ENCODE data around the gene BTBD1.
A peak's percentile ranks its signal among the peaks of the same experiment; 100 is the strongest.
"Not testable (repeated sequence)": the region's sequence is repeated elsewhere in the genome, so short reads cannot be mapped to it uniquely, and the experiment has no call there.

BTBD1 gene

GRCh38 chr15:83092309-83092976 lies 25.4 kb upstream of the BTBD1 start:
- peak; percentile 17 for DNase-seq

- DNase-seq, result not testable (repeated sequence)
Observed at GRCh38 chr15:83091965-83092308, 24.9 kb upstream of the BTBD1 start.

- peak; percentile 35 for DNase-seq
Observed at GRCh38 chr15:83090465-83090864, 23.4 kb upstream of the BTBD1 start.

DNA sequence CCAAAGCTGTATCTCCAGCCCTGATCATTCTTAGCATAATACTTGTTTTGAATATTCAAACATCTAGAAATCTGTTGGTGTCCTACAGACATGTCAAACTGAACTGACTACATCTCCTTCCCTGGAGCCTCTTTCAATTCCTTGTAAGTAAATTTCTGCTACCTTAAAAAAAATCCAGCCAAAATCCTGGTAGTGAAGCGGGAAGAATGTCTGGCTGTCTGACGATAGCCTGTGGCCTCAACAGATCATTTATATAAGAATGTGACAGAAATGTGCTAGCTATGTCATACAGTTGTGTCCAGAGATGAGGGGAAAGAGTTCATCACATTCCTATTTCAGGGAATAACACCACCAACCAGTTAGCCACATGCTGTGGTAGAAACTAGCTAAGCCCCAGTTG lies 21.8 kb upstream of the BTBD1 start:
- DNase-seq, result no peak

DNA sequence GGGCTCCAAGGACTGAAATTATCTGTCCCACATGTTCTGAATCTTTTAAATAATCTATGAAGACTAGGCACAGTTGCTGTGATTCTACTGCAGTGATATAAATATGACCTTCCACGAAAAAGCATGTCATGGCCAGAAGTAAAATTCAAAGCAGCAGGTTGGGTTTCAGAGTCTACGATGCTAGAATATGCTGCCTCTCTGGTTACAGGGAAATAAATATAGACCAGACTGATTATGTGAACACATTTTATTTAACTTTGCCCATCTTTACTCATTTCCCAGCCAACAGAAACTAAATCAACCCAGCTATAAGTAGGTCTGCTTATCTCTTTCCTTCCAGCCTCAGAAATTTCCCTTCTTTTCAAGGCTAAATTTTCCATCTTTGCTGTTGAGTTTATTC lies 20.5 kb upstream of the BTBD1 start:
- DNase-seq, result no peak

DNA sequence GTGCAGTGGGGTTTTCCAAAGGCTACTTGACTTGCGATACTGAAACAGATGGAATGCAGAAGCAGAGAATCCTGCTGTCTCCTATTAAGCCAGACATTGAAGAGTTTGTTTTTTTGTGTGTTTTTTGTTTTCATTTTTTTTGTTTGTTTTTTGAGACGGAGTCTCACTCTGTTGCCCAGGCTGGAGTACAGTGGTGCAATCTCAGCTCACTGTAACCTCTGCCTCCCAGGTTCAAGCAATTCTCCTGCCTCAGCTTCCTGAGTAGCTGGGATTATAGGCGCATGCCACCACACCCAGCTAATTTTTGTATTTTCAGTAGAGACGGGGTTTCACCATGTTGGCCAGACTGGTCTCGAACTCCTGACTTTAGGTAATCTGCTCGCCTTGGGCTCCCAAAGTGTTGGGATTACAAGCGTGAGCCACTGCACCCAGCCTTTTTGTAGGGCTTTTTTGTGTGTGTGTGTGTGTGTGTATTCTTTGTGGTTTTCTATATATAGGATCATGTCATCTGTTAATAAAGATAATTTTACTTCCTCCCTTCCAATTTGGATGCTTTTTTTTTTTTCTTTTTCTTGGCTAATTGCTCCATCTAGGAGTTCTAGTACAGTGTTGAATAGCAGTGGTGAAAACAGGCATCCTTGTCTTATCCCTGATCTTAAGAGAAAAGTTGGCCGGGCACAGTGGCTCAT lies 19.0 kb upstream of the BTBD1 start:
- DNase-seq, result not testable (repeated sequence)

GRCh38 chr15:83085461-83085860 lies 18.4 kb upstream of the BTBD1 start:
- DNase-seq, result not testable (repeated sequence)

- no peak for DNase-seq
Observed at GRCh38 chr15:83082730-83083386, 15.8 kb upstream of the BTBD1 start.

DNA sequence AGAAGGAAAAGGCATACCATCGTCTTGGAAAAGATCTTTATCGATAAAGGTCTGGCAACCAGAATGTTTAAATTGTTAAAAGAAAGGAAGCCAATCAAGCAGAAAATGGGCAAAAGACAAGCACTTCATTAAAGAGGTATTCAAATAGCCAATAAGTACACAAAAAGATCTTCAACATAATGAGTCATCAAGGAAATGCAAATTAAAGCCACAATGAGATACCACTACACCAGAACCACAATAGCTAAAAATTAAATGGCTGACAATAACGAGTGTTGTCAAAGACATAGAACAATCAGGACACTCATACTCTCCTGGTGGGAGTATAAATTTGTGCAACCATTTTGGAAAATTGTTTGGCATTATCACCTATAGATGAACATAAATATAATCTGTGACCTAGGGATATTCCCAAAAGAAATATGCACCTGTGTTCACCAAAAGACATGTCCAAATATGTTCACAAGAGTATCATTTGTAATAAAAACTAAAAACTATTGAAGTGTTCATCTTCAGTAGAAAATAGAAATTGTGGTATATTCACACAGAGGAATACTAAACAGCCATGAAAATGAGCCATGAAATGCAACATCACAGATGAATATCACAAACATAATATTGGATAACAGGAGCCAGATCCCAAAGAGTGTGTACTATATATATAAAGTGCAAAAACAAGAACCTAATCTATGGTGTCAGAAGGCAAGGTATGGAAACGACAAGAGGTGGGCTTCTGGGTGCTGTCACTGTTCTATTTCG lies 14.4 kb upstream of the BTBD1 start:
- no peak for DNase-seq

GRCh38 chr15:83078712-83079111 lies 11.7 kb upstream of the BTBD1 start:
- DNase-seq, result no peak

- no peak for DNase-seq
Observed at GRCh38 chr15:83077491-83078230, 10.6 kb upstream of the BTBD1 start.

DNA sequence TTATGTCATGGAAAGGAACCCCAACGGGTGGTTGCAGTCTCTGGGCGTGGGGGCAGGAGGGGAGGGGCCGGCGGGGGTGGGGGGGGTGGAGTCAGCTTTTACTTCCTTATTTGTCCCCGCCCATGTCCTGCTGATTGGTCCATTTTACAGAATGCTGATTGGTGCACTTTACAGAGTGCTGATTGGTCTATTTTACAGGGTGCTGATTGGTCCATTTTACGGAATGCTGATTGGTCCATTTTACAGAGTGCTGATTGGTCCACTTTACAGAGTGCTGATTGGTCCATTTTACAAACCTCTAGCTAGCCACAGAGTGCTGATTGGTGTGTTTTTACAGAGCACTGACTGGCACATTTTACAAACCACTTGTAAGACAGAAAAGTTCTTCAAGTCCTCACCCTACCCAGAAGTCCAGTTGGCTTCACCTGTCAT lies 2.2 kb upstream of the BTBD1 start:
- DNase-seq, result peak; percentile 51

GRCh38 chr15:83068054-83068453 lies 1.0 kb upstream of the BTBD1 start:
- DNase-seq, result no peak

GRCh38 chr15:83067638-83067962 lies 548 bp upstream of the BTBD1 start:
- DNase-seq, result no peak

DNA sequence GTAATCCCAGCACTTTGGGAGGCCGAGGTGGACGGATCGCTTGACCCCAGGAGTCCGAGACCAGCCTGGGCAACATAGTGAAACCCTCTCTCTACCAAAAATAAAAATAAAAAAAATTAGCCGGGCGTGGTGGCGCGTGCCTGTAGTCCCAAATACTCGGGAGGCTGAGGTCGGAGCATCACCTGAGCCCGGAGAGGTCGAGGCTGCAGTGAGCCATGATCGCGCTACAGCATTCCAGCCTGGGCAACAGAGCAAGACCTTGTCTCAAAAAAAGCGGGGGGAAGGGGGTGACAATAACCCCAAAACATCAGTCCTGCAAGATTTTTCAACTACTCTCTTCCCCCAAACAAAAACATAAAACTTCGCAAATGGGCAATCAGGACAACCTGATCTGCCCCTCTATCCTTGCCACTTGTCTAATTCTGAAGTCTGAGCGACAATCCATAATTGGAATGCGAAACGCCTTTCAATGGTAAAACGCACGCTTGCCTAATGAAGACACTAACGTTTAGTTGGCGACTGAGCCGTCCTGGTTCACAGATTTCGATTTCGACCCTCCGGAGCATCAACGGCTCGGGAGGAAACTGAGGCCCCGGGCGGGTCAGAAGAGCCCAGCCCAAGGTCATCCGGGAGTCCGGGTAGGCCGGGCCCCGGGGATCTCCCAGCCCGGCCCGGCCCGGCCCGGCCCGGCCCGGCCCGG lies 868 bp downstream of the BTBD1 start:
- peak; percentile 34 for DNase-seq

DNA sequence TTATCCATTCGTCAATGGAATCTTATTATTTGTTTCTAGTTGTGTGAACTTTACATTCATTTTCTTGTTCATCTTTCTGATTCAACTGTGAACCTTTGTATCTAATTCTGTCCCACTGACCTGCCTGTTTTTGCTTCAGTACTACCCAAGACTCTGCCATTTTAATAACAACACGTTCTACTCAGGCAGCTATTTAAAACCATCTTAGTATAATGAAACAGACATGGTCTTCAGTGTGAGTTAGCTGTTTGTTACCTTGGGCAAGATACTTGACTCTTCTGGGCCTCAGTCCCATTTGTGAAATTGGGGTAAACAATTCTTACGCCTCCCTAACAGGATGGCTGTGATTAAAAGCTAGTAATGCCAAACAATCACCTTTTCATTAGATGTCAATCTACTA lies 1.6 kb downstream of the BTBD1 start:
- DNase-seq, result no peak

DNA sequence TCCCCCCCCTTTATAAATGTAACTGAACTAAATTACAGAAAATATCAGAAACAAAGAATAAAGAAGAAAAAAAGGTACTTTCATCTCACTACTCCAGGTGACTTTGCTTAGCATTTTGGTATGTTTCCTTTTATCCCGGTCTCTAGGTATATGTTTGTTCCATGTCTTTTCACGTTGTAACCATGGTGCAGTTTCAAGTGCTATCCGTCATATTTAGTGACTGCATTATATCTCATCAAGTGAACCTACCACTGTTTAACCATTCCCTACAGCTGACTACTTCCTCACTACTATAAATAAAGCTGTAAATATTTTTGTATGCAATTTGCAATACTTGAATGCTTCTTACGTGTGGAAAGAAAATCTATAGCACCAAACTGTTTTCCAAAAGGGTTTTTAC lies 2.2 kb downstream of the BTBD1 start:
- no peak for DNase-seq

- no peak for DNase-seq
Observed at GRCh38 chr15:83063551-83063950, 3.5 kb downstream of the BTBD1 start.

GRCh38 chr15:83062768-83063180 lies 4.3 kb downstream of the BTBD1 start:
- no peak for DNase-seq

- DNase-seq, result peak; percentile 18
Observed at GRCh38 chr15:83061680-83062079, 5.4 kb downstream of the BTBD1 start.

DNA sequence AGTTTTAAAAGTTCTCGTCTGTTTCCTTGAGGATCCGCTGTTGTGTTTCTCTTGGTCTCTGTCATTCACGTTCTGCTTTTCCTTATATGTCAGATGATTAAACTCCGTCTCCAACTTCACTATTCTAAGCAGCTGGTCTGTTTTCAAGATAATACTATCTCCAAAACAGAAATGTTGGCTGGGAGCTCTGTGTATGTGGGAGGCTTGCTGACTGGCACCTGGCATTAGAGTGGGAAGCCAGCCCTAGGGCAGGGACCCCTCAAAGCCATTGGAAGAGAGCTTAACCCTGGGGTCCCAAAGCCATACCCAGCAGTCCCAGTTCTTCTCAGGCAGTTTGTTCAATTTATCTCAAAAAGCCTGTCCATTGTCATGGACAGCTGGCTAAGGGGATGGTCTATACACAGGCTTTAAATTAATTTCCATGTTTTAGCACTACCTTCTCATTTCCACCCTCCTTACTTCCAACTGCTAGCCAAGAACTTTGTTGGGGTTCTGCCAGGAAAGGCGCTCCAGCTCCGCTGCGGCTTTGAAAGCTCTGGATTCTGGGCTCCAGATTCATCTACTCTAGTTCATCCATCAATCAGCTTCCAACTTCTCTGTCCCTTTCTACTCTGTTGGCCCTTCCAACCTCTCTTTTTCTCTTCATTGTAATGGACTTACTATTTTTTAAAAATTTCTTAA lies 9.2 kb downstream of the BTBD1 start:
- no peak for DNase-seq

- DNase-seq, result no peak
Observed at GRCh38 chr15:83057002-83057401, 10.1 kb downstream of the BTBD1 start.
